ENCODE results near the gene CIAO2A.

Gene CIAO2A

GRCh38 chr15:64099379-64099778 is 5.7 kb upstream of the CIAO2A start:
- H3K4me3 ChIP-seq (ENCODE audit: low read depth in 1 of 2, low read length in 2 of 2) = no peak overlapping the region
- no peak overlapping the region for H3K9ac ChIP-seq (ENCODE audit: low read depth, low read length)
- H3K27ac ChIP-seq (ENCODE audit: low read length) = no peak overlapping the region
- TF ChIP-seq EZH2 (IDR thresholded peaks at IDR 0.05; ENCODE audit: borderline replicate concordance, low read depth, low read length, severe bottlenecking) = no peak
- TF ChIP-seq, protein P1, sequence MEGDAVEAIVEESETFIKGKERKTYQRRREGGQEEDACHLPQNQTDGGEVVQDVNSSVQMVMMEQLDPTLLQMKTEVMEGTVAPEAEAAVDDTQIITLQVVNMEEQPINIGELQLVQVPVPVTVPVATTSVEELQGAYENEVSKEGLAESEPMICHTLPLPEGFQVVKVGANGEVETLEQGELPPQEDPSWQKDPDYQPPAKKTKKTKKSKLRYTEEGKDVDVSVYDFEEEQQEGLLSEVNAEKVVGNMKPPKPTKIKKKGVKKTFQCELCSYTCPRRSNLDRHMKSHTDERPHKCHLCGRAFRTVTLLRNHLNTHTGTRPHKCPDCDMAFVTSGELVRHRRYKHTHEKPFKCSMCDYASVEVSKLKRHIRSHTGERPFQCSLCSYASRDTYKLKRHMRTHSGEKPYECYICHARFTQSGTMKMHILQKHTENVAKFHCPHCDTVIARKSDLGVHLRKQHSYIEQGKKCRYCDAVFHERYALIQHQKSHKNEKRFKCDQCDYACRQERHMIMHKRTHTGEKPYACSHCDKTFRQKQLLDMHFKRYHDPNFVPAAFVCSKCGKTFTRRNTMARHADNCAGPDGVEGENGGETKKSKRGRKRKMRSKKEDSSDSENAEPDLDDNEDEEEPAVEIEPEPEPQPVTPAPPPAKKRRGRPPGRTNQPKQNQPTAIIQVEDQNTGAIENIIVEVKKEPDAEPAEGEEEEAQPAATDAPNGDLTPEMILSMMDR (IDR thresholded peaks at IDR 0.05; ENCODE audit: borderline replicate concordance, extremely low read depth, low read length, poor library complexity, severe bottlenecking) = no peak
- 0 out of 2 replicates have a peak overlapping the region, but pooled peaks have one; percentile 25 for H3K4me2 ChIP-seq (ENCODE audit: insufficient read depth, low read length)
- H4K20me1 ChIP-seq (ENCODE audit: insufficient read depth, low read length) = peaks cover 55% of the 10 kb centered on the region
- H2AFZ ChIP-seq (ENCODE audit: low read depth, low read length) = no peak overlapping the region
- H3K27me3 ChIP-seq (ENCODE audit: insufficient read depth, low read length, poor library complexity) = no peaks in the 10 kb centered on the region
- peaks cover 37% of the 10 kb centered on the region for H3K4me1 ChIP-seq (ENCODE audit: insufficient read depth, low read length)
- H3K9me3 ChIP-seq (ENCODE audit: insufficient read depth, low read length, severe bottlenecking) = no peaks in the 10 kb centered on the region
- ATAC-seq (ENCODE audit: insufficient read depth, low read depth) (no peak), DNase-seq (no peak)
- no peaks in the 10 kb centered on the region for H3K36me3 ChIP-seq (ENCODE audit: insufficient read depth, low read length)
- H3K79me2 ChIP-seq (ENCODE audit: insufficient read depth, low read length) = peaks cover 97% of the 10 kb centered on the region

GRCh38 chr15:64096668-64097384 is 3.2 kb upstream of the CIAO2A start:
- Histone ChIP-seq H3K36me3 (ENCODE audit: insufficient read depth, low read length) (no peaks in the 10 kb centered on the region), H2AFZ (ENCODE audit: low read depth, low read length) (no peak overlapping the region), H3K4me3 (ENCODE audit: low read depth in 1 of 2, low read length in 2 of 2) (peak overlapping the region; percentile 77 to 95), H3K9me3 (ENCODE audit: insufficient read depth, low read length, severe bottlenecking) (no peaks in the 10 kb centered on the region), H3K9ac (ENCODE audit: low read depth, low read length) (peak overlapping the region; percentile 88), H3K79me2 (ENCODE audit: insufficient read depth, low read length) (peaks cover 96% of the 10 kb centered on the region), H3K4me2 (ENCODE audit: insufficient read depth, low read length) (peak overlapping the region; percentile 78), H4K20me1 (ENCODE audit: insufficient read depth, low read length) (peaks cover 42% of the 10 kb centered on the region), H3K4me1 (ENCODE audit: insufficient read depth, low read length) (peaks cover 52% of the 10 kb centered on the region), H3K27me3 (ENCODE audit: insufficient read depth, low read length, poor library complexity) (no peaks in the 10 kb centered on the region), H3K27ac (ENCODE audit: low read length) (peak overlapping the region; percentile 81)
- TF ChIP-seq, protein P1 (IDR thresholded peaks at IDR 0.05; ENCODE audit: borderline replicate concordance, extremely low read depth, low read length, poor library complexity, severe bottlenecking) = peak; percentile 35
- TF ChIP-seq EZH2 (IDR thresholded peaks at IDR 0.05; ENCODE audit: borderline replicate concordance, low read depth, low read length, severe bottlenecking) = no peak
- ATAC-seq (ENCODE audit: insufficient read depth, low read depth) (no peak), DNase-seq (no peak)

DNA sequence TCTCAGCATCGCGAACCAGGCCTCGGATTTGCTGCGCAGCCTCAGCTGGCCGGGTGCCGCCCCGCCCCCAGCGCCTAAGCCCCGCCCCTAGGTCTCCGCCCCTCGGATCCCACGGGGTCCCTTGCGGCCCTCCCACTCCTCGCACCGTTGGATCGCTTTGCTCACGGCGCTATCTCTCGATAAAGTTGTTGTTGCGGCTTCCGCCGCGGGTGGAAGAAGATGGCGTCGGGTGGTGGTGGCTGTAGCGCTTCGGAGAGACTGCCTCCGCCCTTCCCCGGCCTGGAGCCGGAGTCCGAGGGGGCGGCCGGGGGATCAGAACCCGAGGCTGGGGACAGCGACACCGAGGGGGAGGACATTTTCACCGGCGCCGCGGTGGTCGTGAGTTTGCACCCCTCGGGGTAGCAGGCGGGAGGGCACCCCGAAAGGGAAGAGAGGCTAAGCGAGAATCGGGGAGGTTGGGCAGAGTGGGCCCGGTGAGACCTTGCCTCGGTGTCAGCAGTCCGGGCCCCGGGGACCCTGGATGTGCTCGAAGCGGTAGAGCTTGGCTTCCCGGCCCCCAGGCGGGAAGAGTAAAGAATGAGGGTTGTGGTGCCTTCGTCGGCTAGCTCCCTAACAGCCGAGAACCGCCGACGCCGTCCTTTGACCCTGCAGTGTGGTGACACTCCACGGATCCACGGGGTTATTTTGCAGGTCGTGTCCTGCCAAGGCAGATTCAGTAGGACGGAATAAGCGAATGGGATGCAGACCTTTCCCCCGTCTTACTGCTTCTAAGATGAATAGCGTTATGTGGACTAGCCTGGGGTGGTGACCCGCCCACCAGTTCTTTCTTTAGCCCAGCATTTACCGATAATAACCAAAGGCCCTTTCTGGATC is 2.4 kb upstream of the CIAO2A start, which contains the start of gene SNX1:
TSS of gene SNX1 (plus strand) at position 188 of the 873 bp plus-strand sequence. CDS start at position 220, 32 bp downstream.
- H4K20me1 ChIP-seq (ENCODE audit: insufficient read depth, low read length) = peaks cover 35% of the 10 kb centered on the region
- no peak for TF ChIP-seq EZH2 (IDR thresholded peaks at IDR 0.05; ENCODE audit: borderline replicate concordance, low read depth, low read length, severe bottlenecking)
- TF ChIP-seq, protein P1 (IDR thresholded peaks at IDR 0.05; ENCODE audit: borderline replicate concordance, extremely low read depth, low read length, poor library complexity, severe bottlenecking) = no peak

More for the DNA sequence above, 2.4 kb upstream of the CIAO2A start, which contains the start of gene SNX1:
- no peaks in the 10 kb centered on the region for H3K27me3 ChIP-seq (ENCODE audit: insufficient read depth, low read length, poor library complexity)
- peak within 1 kb of the TSS; percentile 88 for H3K9ac ChIP-seq (ENCODE audit: low read depth, low read length)
- H3K36me3 ChIP-seq (ENCODE audit: insufficient read depth, low read length) = no peaks in the 10 kb centered on the region
- H3K27ac ChIP-seq (ENCODE audit: low read length) = peak within 1 kb of the TSS; percentile 97
- H3K4me2 ChIP-seq (ENCODE audit: insufficient read depth, low read length) = peak within 1 kb of the TSS; percentile 78
- H3K79me2 ChIP-seq (ENCODE audit: insufficient read depth, low read length) = peaks cover 95% of the 10 kb centered on the region
- ATAC-seq (ENCODE audit: insufficient read depth, low read depth) (peak; percentile 65), DNase-seq (peak; percentile 95)
- no peaks in the 10 kb centered on the region for H3K9me3 ChIP-seq (ENCODE audit: insufficient read depth, low read length, severe bottlenecking)
- H3K4me1 ChIP-seq (ENCODE audit: insufficient read depth, low read length) = peaks cover 55% of the 10 kb centered on the region
- H3K4me3 ChIP-seq (ENCODE audit: low read depth in 1 of 2, low read length in 2 of 2) = peak within 1 kb of the TSS; percentile 77 to 95
- H2AFZ ChIP-seq (ENCODE audit: low read depth, low read length) = peak within 1 kb of the TSS; percentile 85
